Osteocyte (in vitro differentiated cells): ENCODE data around the gene NLGN2. TPM values are rescaled to one million over a fixed set of nuclear protein-coding genes. Genes with fewer than 3 reads are reported as not detected.

Experiments used
- DNase-seq: peaks from one replicate; pipeline ENCODE4 v3.0.0; 2021; ENCODE audit warnings: mixed read lengths; ENCODE audit not compliant: unreplicated experiment; ENCODE audit errors: extremely low spot score
- H3K27ac Mint-ChIP-seq: one replicate; pipeline ENCODE4 v1.8.0; 2021; ENCODE audit warnings: mild to moderate bottlenecking, mixed read lengths; ENCODE audit not compliant: unreplicated experiment
- H3K27me3 Mint-ChIP-seq: one replicate; pipeline ENCODE4 v1.8.0; 2021; ENCODE audit warnings: mixed read lengths; ENCODE audit not compliant: unreplicated experiment
- H3K36me3 Mint-ChIP-seq: one replicate; pipeline ENCODE4 v1.8.0; 2021; ENCODE audit warnings: mixed read lengths; ENCODE audit not compliant: unreplicated experiment
- H3K4me1 Mint-ChIP-seq: one replicate; pipeline ENCODE4 v1.8.0; 2021; ENCODE audit warnings: mixed read lengths; ENCODE audit not compliant: unreplicated experiment
- H3K4me3 Mint-ChIP-seq: one replicate; pipeline ENCODE4 v1.8.0; 2021; ENCODE audit warnings: mild to moderate bottlenecking, moderate library complexity, mixed read lengths; ENCODE audit not compliant: unreplicated experiment
- H3K9me3 Mint-ChIP-seq: one replicate; pipeline ENCODE4 v1.8.0; 2021; ENCODE audit warnings: mixed read lengths; ENCODE audit not compliant: unreplicated experiment
- CTCF ChIP-seq: fragments of 200-600 bp; sonication (generic); IDR thresholded peaks from 2 replicates; pipeline ENCODE4 v1.5.0; 2021; ENCODE audit warnings: antibody characterized with exemption, mild to moderate bottlenecking, moderate library complexity
- total RNA-seq: library from RNA; stranded (reverse); gene quantifications from 2 replicates; pipeline ENCODE4 v1.2.1, GENCODE V29; 2021

NLGN2 gene
- total RNA-seq, 1 donor from 2014 or later, result 56.8 TPM

GRCh38 chr17:7440113-7440833 lies 32.6 kb downstream of the NLGN2 start:
- no peak for DNase-seq
- H3K27ac Mint-ChIP-seq, result no peak overlapping the region
- peak overlapping the region; percentile 79 for H3K4me3 Mint-ChIP-seq
- peaks cover 36% of the 10 kb centered on the region for H3K27me3 Mint-ChIP-seq
- H3K9me3 Mint-ChIP-seq, result no peaks in the 10 kb centered on the region
- peaks cover 2% of the 10 kb centered on the region for H3K36me3 Mint-ChIP-seq
- TF ChIP-seq CTCF, result no peak
- peaks cover 50% of the 10 kb centered on the region for H3K4me1 Mint-ChIP-seq

GRCh38 chr17:7440834-7441195 lies 33.2 kb downstream of the NLGN2 start:
- Mint-ChIP-seq H3K4me1 (peaks cover 53% of the 10 kb centered on the region), H3K9me3 (no peaks in the 10 kb centered on the region), H3K27ac (no peak overlapping the region), H3K36me3 (peaks cover 2% of the 10 kb centered on the region), H3K27me3 (peaks cover 41% of the 10 kb centered on the region), H3K4me3 (peak overlapping the region; percentile 79)
- no peak for DNase-seq
- no peak for TF ChIP-seq CTCF

GRCh38 chr17:7441266-7441665 lies 33.6 kb downstream of the NLGN2 start:
- H3K9me3 Mint-ChIP-seq, result no peaks in the 10 kb centered on the region
- H3K4me3 Mint-ChIP-seq, result no peak overlapping the region
- peaks cover 44% of the 10 kb centered on the region for H3K27me3 Mint-ChIP-seq
- peaks cover 2% of the 10 kb centered on the region for H3K36me3 Mint-ChIP-seq
- no peak for TF ChIP-seq CTCF
- DNase-seq, result no peak
- peaks cover 49% of the 10 kb centered on the region for H3K4me1 Mint-ChIP-seq
- no peak overlapping the region for H3K27ac Mint-ChIP-seq

GRCh38 chr17:7442142-7442541 lies 34.5 kb downstream of the NLGN2 start:
- Mint-ChIP-seq H3K27ac (no peak overlapping the region), H3K4me3 (no peak overlapping the region)

More at GRCh38 chr17:7442142-7442541, 34.5 kb downstream of the NLGN2 start:
- H3K9me3 Mint-ChIP-seq, result no peaks in the 10 kb centered on the region
- no peak for TF ChIP-seq CTCF
- DNase-seq, result no peak
- H3K27me3 Mint-ChIP-seq, result peaks cover 45% of the 10 kb centered on the region
- peaks cover 43% of the 10 kb centered on the region for H3K4me1 Mint-ChIP-seq
- H3K36me3 Mint-ChIP-seq, result peaks cover 2% of the 10 kb centered on the region
